ENCODE results near the gene UQCC3.
"Not testable (repeated sequence)": the region's sequence is repeated elsewhere in the genome, so short reads cannot be mapped to it uniquely, and the experiment has no call there.

The UQCC3 gene

DNA sequence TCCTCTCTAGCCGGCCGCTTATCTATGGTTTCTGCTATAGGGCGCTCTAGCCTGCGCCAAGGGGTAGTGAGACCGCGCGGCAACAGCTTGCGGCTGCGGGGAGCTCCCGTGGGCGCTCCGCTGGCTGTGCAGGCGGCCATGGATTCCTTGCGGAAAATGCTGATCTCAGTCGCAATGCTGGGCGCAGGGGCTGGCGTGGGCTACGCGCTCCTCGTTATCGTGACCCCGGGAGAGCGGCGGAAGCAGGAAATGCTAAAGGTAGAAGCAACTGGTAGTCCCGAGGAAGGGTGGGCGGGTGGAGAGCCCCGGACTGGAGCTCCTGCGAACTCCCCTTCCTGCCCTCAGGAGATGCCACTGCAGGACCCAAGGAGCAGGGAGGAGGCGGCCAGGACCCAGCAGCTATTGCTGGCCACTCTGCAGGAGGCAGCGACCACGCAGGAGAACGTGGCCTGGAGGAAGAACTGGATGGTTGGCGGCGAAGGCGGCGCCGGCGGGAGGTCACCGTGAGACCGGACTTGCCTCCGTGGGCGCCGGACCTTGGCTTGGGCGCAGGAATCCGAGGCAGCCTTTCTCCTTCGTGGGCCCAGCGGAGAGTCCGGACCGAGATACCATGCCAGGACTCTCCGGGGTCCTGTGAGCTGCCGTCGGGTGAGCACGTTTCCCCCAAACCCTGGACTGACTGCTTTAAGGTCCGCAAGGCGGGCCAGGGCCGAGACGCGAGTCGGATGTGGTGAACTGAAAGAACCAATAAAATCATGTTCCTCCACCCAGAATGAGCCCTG, at the start of gene UQCC3, which contains the start of gene LBHD1:
UQCC3 (plus strand) TSS at position 66 of the 782 bp plus-strand sequence; CDS start at position 139, 73 bp downstream.
LBHD1 (minus strand) TSS at position 660 of the 782 bp plus-strand sequence. CDS start 2,236 bp downstream, outside the sequence.
- peak; percentile 91 for DNase-seq

- DNase-seq = no peak
Observed at GRCh38 chr11:62622476-62623089, 48.9 kb upstream of the UQCC3 start.

DNA sequence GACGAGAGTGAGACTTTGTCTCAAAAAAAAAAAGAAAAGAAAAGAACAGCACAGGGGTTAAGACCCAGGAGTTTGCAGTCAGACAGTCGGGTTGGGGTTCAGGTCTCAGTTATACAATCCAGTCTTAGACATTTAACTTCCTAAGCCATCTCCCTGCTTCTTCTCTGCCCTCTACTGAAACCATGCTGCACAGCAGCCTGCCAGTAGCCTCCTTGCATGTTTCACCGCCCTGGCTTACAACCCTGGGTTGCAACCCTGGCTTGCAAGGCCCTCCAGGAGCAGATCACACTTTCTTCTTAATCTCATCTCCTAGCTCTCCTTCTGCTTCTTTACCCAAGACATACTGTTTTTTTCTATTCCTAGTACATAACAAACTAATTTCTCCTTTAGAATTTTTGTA, 43.8 kb upstream of the UQCC3 start:
- no peak for DNase-seq

GRCh38 chr11:62632492-62632891, 39.0 kb upstream of the UQCC3 start:
- DNase-seq = no peak

GRCh38 chr11:62644220-62644619, 27.3 kb upstream of the UQCC3 start:
- no peak for DNase-seq

- DNase-seq = no peak
Observed at GRCh38 chr11:62645671-62645945, 25.9 kb upstream of the UQCC3 start.

- peak; percentile 84 for DNase-seq
Observed at GRCh38 chr11:62645946-62646824, 25.3 kb upstream of the UQCC3 start, which contains the start of gene GANAB. Gene GANAB, minus strand, starts transcription at chr11:62646613. Its CDS starts 14 bp downstream, at chr11:62646599.

DNA sequence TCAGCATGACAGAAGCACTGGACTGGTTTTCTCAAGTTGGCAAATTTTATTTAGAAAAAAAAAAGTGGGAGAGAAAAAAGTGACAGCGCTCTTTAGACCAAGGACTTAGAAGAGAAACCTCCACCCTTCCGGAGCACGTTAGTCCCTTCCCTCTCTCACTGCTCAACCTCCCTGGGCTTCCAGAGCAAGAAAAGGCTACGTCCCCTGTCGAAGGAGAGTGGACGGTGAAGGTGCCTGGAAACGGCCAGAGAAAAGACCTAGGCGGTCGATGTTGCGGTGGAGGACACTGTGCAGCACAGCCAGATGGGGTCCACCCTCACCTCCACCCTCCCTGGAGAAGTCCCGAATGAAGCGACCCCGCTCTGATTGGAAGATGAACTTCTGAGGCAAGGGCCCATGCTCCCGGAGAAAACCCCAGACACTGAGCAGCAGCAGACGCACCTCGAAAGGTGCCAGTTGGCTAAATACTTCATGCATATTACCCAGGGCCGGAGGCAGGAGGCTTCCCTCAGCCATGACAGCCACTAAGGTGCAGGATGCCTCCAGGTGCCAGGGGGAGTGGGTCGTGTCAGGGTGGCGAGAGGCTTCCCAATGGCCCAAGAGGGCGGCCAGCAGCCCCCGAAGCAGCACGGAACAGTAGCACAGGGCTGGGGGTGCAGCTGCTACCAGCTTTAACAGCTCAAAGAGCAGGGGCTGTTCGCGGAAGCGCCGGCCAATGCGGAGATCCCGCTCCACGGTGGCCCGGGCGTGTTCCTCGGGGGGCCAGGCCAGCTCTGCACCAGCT, 24.5 kb upstream of the UQCC3 start:
- DNase-seq = no peak

- DNase-seq = no peak
Observed at GRCh38 chr11:62647609-62648005, 23.9 kb upstream of the UQCC3 start.

GRCh38 chr11:62648185-62648966, 23.1 kb upstream of the UQCC3 start:
- DNase-seq = no peak

GRCh38 chr11:62648967-62649364, 22.5 kb upstream of the UQCC3 start:
- DNase-seq = no peak

GRCh38 chr11:62649486-62649885, 22.0 kb upstream of the UQCC3 start:
- no peak for DNase-seq

DNA sequence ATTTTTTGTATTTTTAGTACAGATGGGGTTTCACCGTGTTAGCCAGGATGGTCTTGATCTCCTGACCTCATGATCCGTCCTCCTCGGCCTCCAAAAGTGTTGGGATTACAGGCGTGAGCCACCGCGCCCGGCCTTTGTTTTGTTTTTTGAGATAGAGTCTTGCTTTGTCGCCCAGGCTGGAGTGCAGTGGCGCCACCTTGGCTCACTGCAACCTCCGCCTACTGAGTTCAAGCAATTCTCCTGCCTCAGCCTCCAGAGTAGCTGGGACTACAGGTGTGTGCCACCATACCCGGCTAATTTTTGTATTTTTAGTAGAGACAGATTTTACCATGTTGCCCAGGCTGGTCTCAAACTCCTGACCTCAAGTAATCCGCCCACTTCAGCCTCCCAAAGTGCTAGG, 21.2 kb upstream of the UQCC3 start:
- not testable (repeated sequence) for DNase-seq

DNA sequence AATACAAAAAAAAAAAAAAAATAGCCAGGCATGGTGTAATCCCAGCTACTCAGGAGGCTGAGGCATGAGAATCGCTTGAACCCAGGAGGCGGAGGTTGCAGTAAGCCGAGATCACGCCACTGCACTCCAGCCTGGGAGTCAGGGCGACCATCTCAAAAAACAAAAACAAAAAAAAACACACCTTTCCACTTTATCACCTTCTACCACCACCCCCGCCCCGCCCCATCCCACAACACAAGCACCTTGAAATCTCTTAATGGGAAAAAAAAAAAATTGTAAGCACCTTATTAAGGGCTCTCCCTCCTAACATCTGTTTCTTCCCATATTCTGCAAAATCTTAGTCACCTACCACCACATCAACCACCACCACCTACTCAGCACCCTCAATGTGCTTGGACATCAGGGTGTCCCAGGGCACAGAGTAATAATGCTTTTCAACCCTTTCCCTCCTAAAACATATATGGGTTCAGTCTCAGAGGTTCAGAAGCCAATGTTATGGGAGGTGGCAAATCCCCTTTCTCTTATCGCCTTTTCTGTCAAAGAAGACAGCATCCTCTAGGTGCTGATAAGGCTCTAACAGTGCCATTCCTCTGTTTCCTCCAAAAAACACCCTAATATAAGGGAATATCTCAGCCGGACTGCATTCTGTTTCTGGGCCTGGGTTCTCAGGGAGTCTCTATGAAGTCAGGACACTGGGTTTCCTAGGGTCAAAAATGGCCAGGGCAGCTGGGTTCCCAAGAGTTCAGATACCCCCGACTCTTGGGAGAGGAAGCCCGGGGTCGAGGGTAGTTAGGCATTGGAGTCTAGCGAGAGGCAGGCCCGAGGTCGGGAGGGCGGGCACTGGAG, 19.1 kb upstream of the UQCC3 start:
- DNase-seq = no peak

- DNase-seq = no peak
Observed at GRCh38 chr11:62654297-62654696, 17.2 kb upstream of the UQCC3 start.

DNA sequence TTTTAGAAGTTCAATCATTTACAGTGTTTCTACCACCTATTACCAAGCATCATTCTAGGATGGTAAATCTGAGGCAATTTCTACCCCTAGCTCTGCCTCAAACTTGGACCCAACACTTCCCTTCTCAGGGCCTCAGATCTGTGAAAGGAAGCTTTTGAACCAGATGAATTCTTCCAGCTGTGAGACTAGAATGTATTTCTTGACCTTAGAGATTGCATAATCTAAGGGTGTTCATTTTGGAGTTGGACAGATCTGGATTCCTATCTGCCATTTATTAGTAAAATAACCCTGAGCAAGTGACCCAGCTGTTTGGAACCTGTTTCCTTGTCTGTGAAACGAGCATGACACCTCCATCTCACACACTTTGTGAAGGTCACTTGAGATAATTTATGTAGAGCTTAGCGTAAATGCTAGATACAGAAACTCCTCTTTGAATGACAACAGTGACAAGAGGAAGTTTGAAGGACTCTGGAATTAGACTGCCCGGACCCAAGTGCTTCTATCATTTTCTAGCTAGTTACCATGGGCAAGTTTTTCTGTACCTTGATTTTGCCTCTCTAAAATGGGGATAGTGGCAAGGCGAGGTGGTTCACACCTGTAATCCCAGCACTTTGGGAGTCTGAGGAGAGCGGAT, 14.6 kb upstream of the UQCC3 start:
- DNase-seq = no peak

DNA sequence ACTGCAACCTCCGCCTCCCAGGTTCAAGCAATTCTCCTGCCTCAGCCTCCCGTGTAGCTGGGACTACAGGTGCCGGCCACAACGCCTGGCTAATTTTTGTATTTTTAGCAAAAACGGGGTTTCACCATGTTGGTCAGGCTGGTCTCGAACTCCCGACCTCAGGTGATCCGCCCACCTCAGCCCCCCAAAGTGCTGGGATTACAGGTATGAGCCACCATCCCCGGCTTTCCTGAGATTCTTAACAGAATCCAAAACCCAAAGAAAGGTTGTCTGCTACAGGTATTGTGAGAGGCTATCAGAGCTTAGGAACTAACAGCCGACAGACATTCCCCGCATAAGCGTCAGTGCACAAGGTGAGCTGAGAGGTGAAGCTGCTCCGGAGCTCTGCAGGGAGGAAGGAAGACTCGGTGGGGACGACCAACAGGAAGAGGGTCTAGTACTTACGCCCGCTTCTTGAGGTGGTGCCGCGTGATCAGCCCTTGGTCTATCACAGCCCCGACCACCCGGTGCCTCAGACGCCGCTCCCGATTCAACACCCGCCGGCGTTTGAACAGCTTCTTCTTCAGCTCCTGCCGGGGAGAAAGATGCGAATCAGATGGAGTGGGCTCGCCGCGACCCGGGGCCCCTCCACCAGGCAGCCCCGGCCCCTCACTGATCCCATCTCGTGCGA, 6.9 kb upstream of the UQCC3 start:
- DNase-seq = no peak

DNA sequence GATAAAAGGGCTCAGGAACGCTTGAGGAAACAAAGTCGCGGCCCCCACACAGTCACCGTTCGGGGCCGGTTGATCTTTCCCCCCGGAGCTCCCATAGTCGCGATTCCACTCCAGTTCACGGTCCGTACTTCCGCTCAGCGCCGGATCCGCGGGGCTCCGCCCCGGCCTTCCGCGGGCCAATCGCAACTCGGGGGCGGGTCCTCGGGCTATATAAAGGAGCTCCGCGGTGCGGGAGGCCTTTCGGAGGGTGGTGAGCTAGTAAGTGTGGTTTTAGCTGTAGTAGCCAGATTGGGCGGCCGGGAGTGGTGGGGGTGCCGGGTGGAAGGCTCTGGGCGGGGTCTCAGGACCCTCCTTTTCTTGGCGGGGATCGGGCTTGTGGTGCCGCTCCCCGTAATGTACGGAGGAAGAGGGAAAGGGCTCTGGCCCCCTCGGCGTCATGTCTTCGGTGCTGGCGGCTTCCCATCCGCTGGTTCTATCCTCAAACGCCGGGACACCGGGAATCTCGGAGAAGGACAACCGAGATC, 6.3 kb upstream of the UQCC3 start, which contains the start of the genes C11orf98 and CSKMT:
C11orf98 (minus strand) TSS at position 136 of the 524 bp plus-strand sequence; CDS start at position 95, 41 bp downstream.
CSKMT (plus strand) TSS at position 238 of the 524 bp plus-strand sequence. CDS start 568 bp downstream, outside the sequence.
- peak; percentile 51 for DNase-seq

- no peak for DNase-seq
Observed at GRCh38 chr11:62665599-62666258, 5.7 kb upstream of the UQCC3 start.

Measured in SIG-M5 (cell line).